22Rv1 (cell line): ENCODE data around the gene AATK.

Experiments
- CTCF ChIP-seq: fragments of 450-650 bp; IDR thresholded peaks from 2 replicates; pipeline ENCODE4 v1.5.1; 2017; ENCODE audit warnings: mild to moderate bottlenecking
- ZFX ChIP-seq: fragments of 450-650 bp; IDR thresholded peaks from 2 replicates; pipeline ENCODE4 v1.6.1; 2017; ENCODE audit warnings: antibody characterized with exemption, borderline replicate concordance

- TF ChIP-seq CTCF: no peak
- TF ChIP-seq ZFX: no peak
Observed at GRCh38 chr17:81160306-81160705, 5.7 kb downstream of the AATK start.
